ENCODE data around the gene ZP1. TPM values are rescaled to one million over a fixed set of nuclear protein-coding genes. Genes with fewer than 3 reads are reported as not detected.
A peak's percentile ranks its signal among the peaks of the same experiment; 100 is the strongest.

The ZP1 gene
- total and polyA plus RNA-seq, 8 donors: 0.43 to 8.6 (median 2.4) TPM; not detected in 4

GRCh38 chr11:60831501-60832079 lies 35.8 kb upstream of the ZP1 start:
- no peaks in the 10 kb centered on the region for H3K36me3 ChIP-seq
- no peaks in the 10 kb centered on the region for H3K27me3 ChIP-seq
- H3K9me3 ChIP-seq: no peaks in the 10 kb centered on the region
- no peak overlapping the region for H3K4me3 ChIP-seq
- H3K4me1 ChIP-seq: peaks cover 7 to 10% (median 9%) of the 10 kb centered on the region in 4 donors
- intact Hi-C loops (cut with DNase I; ENCODE audit: low total_unique reads): loop anchor here (5.0 kb wide), 1 partner anchor 66 kb away; no protein-coding TSS in a partner anchor
- WGBS, 5 donors: 41 to 47% (median 44%) methylated on average over 7 of the region's 7 CpGs
- no peak for DNase-seq
- peak overlapping the region in 1 of 5 donors; percentile 43 for H3K27ac ChIP-seq
- TF ChIP-seq POLR2A (IDR thresholded peaks at IDR 0.05): no peak

- no peaks in the 10 kb centered on the region for H3K27me3 ChIP-seq
- intact Hi-C loops (cut with DNase I; ENCODE audit: low total_unique reads): loop anchor here (5.0 kb wide), 1 partner anchor 62 kb away; no protein-coding TSS in a partner anchor
- H3K27ac ChIP-seq: no peak overlapping the region
- H3K4me1 ChIP-seq: peaks cover 7 to 10% (median 9%) of the 10 kb centered on the region in 4 donors
- WGBS, 5 donors: 50 to 55% (median 51%) methylated on average over 7 of the region's 7 CpGs
- no peaks in the 10 kb centered on the region for H3K9me3 ChIP-seq
- no peak for DNase-seq
- H3K36me3 ChIP-seq: no peaks in the 10 kb centered on the region
- no peak for TF ChIP-seq CTCF (IDR thresholded peaks at IDR 0.05)
- TF ChIP-seq POLR2AphosphoS5 (IDR thresholded peaks at IDR 0.05): no peak
- TF ChIP-seq EP300 (IDR thresholded peaks at IDR 0.05): no peak
- TF ChIP-seq POLR2A (IDR thresholded peaks at IDR 0.05): no peak
- H3K4me3 ChIP-seq: no peak overlapping the region
Measured at GRCh38 chr11:60834742-60835533, 32.4 kb upstream of the ZP1 start.

- H3K27ac ChIP-seq: no peak overlapping the region
- 75 to 95% (median 82%) methylated on average over 3 of the region's 3 CpGs for WGBS, 5 donors
Measured at GRCh38 chr11:60835534-60835846, 31.9 kb upstream of the ZP1 start.

DNA sequence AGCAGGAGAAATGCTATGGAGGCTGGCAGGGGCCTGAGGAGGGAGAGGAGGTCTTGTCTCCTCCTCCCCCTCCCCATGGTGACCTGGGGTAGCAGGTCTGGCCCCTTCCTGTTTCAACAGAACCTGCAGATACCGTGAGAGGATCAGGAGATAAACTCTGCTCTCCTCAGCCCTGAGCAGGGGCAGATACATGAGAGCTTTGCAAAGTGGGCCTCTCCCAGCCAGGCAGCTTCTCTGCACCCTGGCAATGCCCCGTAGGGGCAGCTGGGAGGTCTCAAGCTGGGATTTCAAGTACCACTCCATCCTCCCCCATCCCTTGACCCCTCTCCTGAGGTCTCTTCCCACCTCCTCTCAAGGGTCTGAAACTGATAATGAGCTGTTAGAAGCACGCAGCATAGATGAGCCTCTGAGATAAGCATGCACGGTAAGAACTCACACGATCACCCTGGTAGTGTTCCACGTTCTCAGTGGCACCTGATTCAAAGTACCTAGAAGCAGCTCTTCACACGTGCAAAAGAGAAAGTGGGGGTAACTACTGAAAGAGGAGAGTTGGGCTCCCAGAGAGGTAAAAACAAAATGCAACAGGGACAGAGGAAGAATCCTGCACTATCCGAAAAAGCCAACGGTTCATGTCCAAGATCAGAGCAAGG lies 30.4 kb upstream of the ZP1 start:
- WGBS, 5 donors: 58 to 68% (median 65%) methylated on average over 9 of the region's 9 CpGs
- DNase-seq: no peak
- Histone ChIP-seq H3K27me3 (no peaks in the 10 kb centered on the region), H3K27ac (no peak overlapping the region), H3K36me3 (no peaks in the 10 kb centered on the region), H3K4me1 (peaks cover 11 to 16% (median 13%) of the 10 kb centered on the region in 4 donors), H3K9me3 (no peaks in the 10 kb centered on the region), H3K4me3 (no peak overlapping the region)
- intact Hi-C loops (cut with DNase I; ENCODE audit: low total_unique reads): no loop called here
- TF ChIP-seq CTCF (IDR thresholded peaks at IDR 0.05) (no peak), POLR2A (IDR thresholded peaks at IDR 0.05) (no peak), EP300 (IDR thresholded peaks at IDR 0.05) (no peak), POLR2AphosphoS5 (IDR thresholded peaks at IDR 0.05) (no peak)

More at GRCh38 chr11:60835534-60835846, 31.9 kb upstream of the ZP1 start:
- intact Hi-C loops (cut with DNase I; ENCODE audit: low total_unique reads): no loop called here
- Histone ChIP-seq H3K4me1 (peaks cover 7 to 13% (median 10%) of the 10 kb centered on the region in 4 donors), H3K9me3 (no peaks in the 10 kb centered on the region), H3K4me3 (no peak overlapping the region), H3K27me3 (no peaks in the 10 kb centered on the region), H3K36me3 (no peaks in the 10 kb centered on the region)
- TF ChIP-seq CTCF (IDR thresholded peaks at IDR 0.05) (no peak), POLR2AphosphoS5 (IDR thresholded peaks at IDR 0.05) (no peak)
- DNase-seq: no peak

All from stomach (tissue), 9 donors.